ENCODE measurements around the gene RABL6. TPM values are rescaled to one million over a fixed set of nuclear protein-coding genes. Genes with fewer than 3 reads are reported as not detected.

RABL6 gene
- total RNA-seq, 1 donor from 2014 or later: 73.0 TPM

DNA sequence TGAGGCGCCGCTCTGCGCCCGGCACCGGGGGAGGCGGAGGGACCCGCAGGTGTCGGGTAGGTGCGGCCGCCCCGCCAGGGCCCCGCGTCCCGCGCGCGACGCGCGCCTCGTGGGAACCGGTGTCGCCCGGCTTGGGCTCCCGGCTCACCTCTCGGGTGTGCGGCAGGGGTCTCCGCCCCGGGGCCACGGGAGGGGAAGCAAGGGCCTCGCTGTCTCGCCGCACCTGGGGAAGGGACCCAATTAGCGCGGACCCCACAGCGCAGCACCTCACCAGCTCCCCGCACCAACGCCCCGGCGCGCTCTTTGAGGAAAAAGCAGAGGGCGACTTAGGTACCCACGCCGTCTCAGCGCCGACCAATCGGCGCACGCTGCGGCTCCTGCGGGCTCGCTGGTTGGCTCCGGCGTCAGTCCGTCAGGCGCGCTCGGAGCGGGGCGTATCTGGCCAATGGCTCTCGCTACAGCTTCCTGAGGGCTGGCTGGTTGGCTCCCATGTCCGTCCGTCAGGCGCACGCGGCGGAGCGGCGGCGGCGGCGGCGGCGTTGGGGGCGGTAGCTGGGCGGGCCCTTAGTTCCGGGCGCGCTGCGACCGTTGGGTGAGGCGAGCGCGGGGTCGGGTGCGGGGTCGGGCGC, 78.3 kb downstream of the RABL6 start, which contains the start of gene TRAF2:
Gene TRAF2, plus strand, starts transcription at position 567 of the 629 bp plus-strand sequence. CDS start 12,225 bp downstream, outside the sequence.
- intact Hi-C loops (cut with micrococcal nuclease): no loop called here
- ATAC-seq: peak; percentile 98
- DNase-seq: peak; percentile 99

DNA sequence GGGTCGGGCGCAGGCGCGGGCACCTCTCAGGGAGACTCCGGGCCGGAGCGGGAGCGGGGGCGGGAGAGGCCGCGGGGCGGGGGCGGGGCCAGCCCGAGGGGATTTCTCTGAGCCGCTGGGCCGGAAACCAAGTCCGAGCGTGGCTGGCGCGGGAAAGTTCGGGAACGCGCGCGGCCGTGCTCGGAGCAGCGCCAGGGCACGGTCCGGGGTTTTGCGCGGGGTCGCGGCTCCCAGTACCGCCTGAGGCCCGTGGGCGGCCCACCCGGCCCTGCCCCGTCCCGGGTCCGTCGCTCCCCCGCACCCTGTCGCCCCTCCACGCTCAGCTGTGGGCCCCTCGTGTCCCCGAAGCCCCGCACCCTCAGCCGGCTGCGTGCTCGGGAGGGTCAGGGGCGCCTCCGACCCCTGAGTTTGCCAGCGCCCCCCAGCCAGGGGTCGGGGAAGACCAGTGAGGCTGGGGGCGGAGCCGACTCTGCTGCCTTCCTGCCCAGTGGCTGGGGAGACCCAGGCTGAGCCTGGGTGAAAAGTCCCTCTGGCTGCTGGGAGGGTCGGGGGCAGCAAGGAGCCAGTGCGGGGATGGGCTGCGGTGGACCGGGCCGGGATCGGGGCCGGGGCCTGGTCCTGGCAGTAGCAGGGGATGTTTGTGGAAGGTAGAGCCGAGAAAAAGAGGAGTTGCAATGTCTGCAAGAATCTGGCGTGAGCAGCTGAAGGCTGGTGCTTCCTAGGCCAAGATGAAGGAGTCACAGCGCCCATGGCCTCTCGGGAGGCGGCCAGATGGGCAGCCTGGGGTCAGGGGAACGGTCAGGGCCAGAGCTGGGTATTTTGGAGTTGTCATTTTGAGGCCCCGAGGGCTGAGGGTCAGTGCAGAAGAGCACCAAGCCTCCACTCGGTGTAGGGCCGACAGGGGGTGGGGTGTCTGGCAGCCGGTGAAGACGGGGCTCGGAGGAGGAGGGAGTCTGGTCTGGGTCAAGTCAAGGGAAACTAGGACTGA, 79.2 kb downstream of the RABL6 start:
- intact Hi-C loops (cut with micrococcal nuclease): no loop called here

DNA sequence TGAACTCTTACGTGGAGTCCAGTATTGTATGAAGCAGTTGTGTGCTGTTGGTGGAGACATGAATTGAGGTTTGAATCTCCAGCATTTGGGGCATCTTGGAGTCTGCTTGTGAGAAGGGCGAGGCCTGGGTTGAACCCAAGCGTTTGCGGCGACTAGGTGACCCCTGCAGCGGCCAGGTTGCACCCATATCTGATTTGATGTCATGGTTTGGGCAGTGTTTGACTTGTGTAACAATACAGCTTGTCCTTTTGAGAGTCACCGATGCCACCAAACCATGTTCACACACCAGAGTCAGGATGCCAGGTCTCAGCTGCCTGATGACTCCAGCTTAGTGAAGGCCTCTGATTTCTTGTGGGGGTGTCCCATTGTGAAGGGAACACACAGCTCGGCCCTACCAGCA, 80.7 kb downstream of the RABL6 start:
- DNase-seq (no peak), ATAC-seq (no peak)
- intact Hi-C loops (cut with micrococcal nuclease): no loop called here

More for the DNA sequence above, 79.2 kb downstream of the RABL6 start:
- DNase-seq (peak; percentile 55), ATAC-seq (peak; percentile 30)

DNA sequence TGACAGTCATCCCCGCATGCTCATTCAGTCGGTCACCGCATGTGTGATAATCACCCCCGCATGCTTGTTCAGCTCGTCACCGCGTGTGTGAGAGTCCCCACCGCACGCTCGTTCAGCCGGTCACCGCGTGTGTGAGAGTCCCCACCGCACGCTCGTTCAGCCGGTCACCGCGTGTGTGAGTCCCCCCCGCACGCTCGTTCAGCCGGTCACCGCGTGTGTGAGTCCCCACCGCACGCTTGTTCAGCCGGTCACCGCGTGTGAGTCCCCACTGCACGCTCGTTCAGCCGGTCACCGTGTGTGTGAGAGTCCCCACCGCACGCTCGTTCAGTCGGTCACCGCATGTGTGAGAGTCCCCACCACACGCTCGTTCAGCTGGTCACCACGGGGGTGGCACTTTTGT, 82.1 kb downstream of the RABL6 start:
- ATAC-seq (no peak), DNase-seq (no peak)
- intact Hi-C loops (cut with micrococcal nuclease): no loop called here

DNA sequence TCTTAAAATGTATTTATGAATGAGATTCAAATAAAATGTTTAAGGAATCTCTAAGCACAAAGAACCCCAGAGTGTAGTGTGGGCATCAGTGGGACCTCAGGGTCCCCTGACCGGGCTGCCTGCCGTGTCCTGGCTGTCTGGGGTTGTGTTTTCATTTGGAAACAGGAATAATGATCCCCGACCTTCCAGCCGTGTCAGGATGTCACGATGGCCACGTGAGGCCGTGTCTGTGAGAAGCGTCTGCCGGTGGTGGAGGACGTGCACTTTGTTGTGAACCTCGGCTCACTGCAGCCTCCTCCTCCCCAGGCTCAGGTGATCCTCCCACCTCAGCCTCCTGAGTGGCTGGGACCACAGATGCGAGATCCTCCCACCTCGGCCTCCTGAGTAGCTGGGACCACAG, 82.9 kb downstream of the RABL6 start:
- DNase-seq (no peak), ATAC-seq (no peak)
- intact Hi-C loops (cut with micrococcal nuclease): no loop called here

Small RNA genes lying within 50 kb of the gene (microRNA-seq; reads per million reads assigned to microRNA genes)
- gene MIR4292 (ENCODE audit: borderline number of aligned reads) (not detected), gene MIR4479 (ENCODE audit: borderline number of aligned reads) (not detected)

Other genes starting within 250 kb of the RABL6 start
- gene EGFL7, start 145.0 kb upstream of the RABL6 start, total RNA-seq: 63.8 TPM
- gene AGPAT2, start 120.5 kb upstream of the RABL6 start, total RNA-seq: 53.8 TPM
- gene DIPK1B, start 95.4 kb upstream of the RABL6 start, total RNA-seq: 22.3 TPM
- gene LCN10, start 65.0 kb upstream of the RABL6 start, total RNA-seq: 10.6 TPM
- 17.4 TPM for gene LCN6, start 59.4 kb upstream of the RABL6 start, total RNA-seq
- not detected for gene LCN8, start 49.7 kb upstream of the RABL6 start, total RNA-seq
- gene LCN15, start 43.4 kb upstream of the RABL6 start, total RNA-seq: 0.59 TPM
- 74.2 TPM for gene TMEM141, start 16.6 kb upstream of the RABL6 start, total RNA-seq
- 2.2 TPM for gene CCDC183, start 11.6 kb upstream of the RABL6 start, total RNA-seq
- 9.1 TPM for gene AJM1, start 34.5 kb downstream of the RABL6 start, total RNA-seq
- 357 TPM for gene PHPT1, start 41.5 kb downstream of the RABL6 start, total RNA-seq
- 12.9 TPM for gene MAMDC4, start 44.4 kb downstream of the RABL6 start, total RNA-seq
- gene EDF1, start 58.4 kb downstream of the RABL6 start, total RNA-seq: 354 TPM
- 11.4 TPM for gene TRAF2, start 78.6 kb downstream of the RABL6 start, total RNA-seq
- 162 TPM for gene FBXW5, start 136.8 kb downstream of the RABL6 start, total RNA-seq
- gene C8G, start 137.3 kb downstream of the RABL6 start, total RNA-seq: 2.2 TPM
- 3.6 TPM for gene LCN12, start 144.3 kb downstream of the RABL6 start, total RNA-seq
- gene PTGDS, start 169.6 kb downstream of the RABL6 start, total RNA-seq: 5,424 TPM
- gene LCNL1, start 175.0 kb downstream of the RABL6 start, total RNA-seq: 18.3 TPM
- gene PAXX, start 184.5 kb downstream of the RABL6 start, total RNA-seq: 23.9 TPM
- gene CLIC3, start 188.6 kb downstream of the RABL6 start, total RNA-seq: 1.7 TPM
- gene ABCA2, start 220.3 kb downstream of the RABL6 start, total RNA-seq: 33.8 TPM
- gene FUT7, start 224.1 kb downstream of the RABL6 start, total RNA-seq: 0.17 TPM
- gene NPDC1, start 238.2 kb downstream of the RABL6 start, total RNA-seq: 59.0 TPM
- gene ENTPD2, start 246.1 kb downstream of the RABL6 start, total RNA-seq: 2.1 TPM